GM12878 (cell line): ENCODE measurements around the gene WSCD2. TPM values are rescaled to one million over a fixed set of nuclear protein-coding genes. Genes with fewer than 3 reads are reported as not detected.

ENCODE experiments used
- ATAC-seq: fragments of 200-7000 bp; cut with Tn5 transposase; 3 replicates; pipeline ENCODE4 v1.9.1; 2020; ENCODE audit warnings: mild to moderate bottlenecking, moderate library complexity
- BruUV-seq: library from RNA; stranded (reverse); fragments of 400-500 nt; replicated peaks from 2 replicates; lab custom pipeline; 2021; lab: Mats Ljungman, UMichigan
- CTCF ChIA-PET: fragments of 300-600 bp; sonication (Branson Sonifier 250); formaldehyde crosslinking; extraction: SDS; loops from one replicate; lab custom pipeline; 2021; ENCODE audit warnings: inconsistent platforms; lab: Yijun Ruan, JAX
- POLR2A ChIA-PET: fragments of 350-600 bp; formaldehyde crosslinking; extraction: SDS; loops from one replicate; lab custom pipeline; 2021; ENCODE audit warnings: inconsistent platforms; lab: Charles Lee
- RAD21 ChIA-PET: fragments of 300-600 bp; sonication (Branson Sonifier 250); formaldehyde crosslinking; loops from one replicate; lab custom pipeline; 2023; ENCODE audit warnings: antibody characterized with exemption; ENCODE audit not compliant: unreplicated experiment; lab: Charles Lee
- SMC1A ChIA-PET: fragments of 300-600 bp; sonication (Branson Sonifier 250); formaldehyde crosslinking; loops from one replicate; lab custom pipeline; 2023; ENCODE audit not compliant: unreplicated experiment, uncharacterized antibody; lab: Charles Lee
- DNase-seq: peaks from one replicate; pipeline ENCODE4 v3.0.0-alpha.2; 2011; ENCODE audit warnings: low read depth, low spot score
- FAIRE-seq: peaks from 3 replicates; lab custom pipeline; 2011; peaks lifted over from hg19 to GRCh38; lab: Jason Lieb, UNC
- H2AFZ ChIP-seq: 2 replicates; pipeline ENCODE4 v1.6.0; 2011; ENCODE audit warnings: low read depth, low read length, control low read depth; ENCODE audit not compliant: control insufficient read depth
- H3K27ac ChIP-seq: 2 replicates; pipeline ENCODE4 v1.5.1; 2011; ENCODE audit warnings: control low read depth; ENCODE audit not compliant: control insufficient read depth, insufficient read depth
- H3K27me3 ChIP-seq, 2 experiments: replicated peaks in 1 of 2; 2 replicates each; pipeline versions ENCODE4 v1.6.0 to v1.6.1; 2011; ENCODE audit warnings: low read length in 1 of 2; ENCODE audit not compliant: control insufficient read depth in 2 of 2, insufficient read depth in 2 of 2
- H3K36me3 ChIP-seq, 2 experiments: 2 replicates each; pipeline ENCODE4 v1.5.1; 2011; ENCODE audit warnings: low read length in 1 of 2; ENCODE audit not compliant: control insufficient read depth in 2 of 2, insufficient read depth in 2 of 2
- H3K4me1 ChIP-seq: 2 replicates; pipeline ENCODE4 v1.6.1; 2011; ENCODE audit warnings: mild to moderate bottlenecking, low read length, moderate library complexity, mixed read lengths; ENCODE audit not compliant: control insufficient read depth, insufficient read depth
- H3K4me2 ChIP-seq: 2 replicates; pipeline ENCODE4 v1.6.0; 2011; ENCODE audit warnings: control low read depth; ENCODE audit not compliant: control insufficient read depth, insufficient read depth
- H3K4me3 ChIP-seq: fragments of 200-600 bp; sonication (generic); 2 replicates; pipeline ENCODE4 v1.5.1; 2016
- H3K79me2 ChIP-seq: 2 replicates; pipeline ENCODE4 v1.6.0; 2011; ENCODE audit warnings: low read length; ENCODE audit not compliant: control insufficient read depth, insufficient read depth
- H3K9ac ChIP-seq: 2 replicates; pipeline ENCODE4 v1.8.0; 2011; ENCODE audit warnings: low read length, control low read depth, mixed read lengths; ENCODE audit not compliant: control insufficient read depth, insufficient read depth
- H3K9me3 ChIP-seq: replicated peaks from 3 replicates; pipeline ENCODE4 v1.5.1; 2011; ENCODE audit warnings: mild to moderate bottlenecking, low read length; ENCODE audit not compliant: control insufficient read depth, insufficient read depth
- H4K20me1 ChIP-seq: 2 replicates; pipeline ENCODE4 v1.6.0; 2011; ENCODE audit not compliant: control insufficient read depth, insufficient read depth
- GABPA ChIP-seq: IDR thresholded peaks from 2 replicates; pipeline ENCODE4 v1.6.1; 2014; ENCODE audit warnings: antibody characterized with exemption, low read depth, mild to moderate bottlenecking, inconsistent platforms
- IKZF2 ChIP-seq, 2 experiments: fragments of 450-650 bp; IDR thresholded peaks; 2 replicates each; pipeline ENCODE4 v1.6.1; 2017; ENCODE audit warnings: mild to moderate bottlenecking in 2 of 2, moderate library complexity in 2 of 2
- IRF4 ChIP-seq: IDR thresholded peaks from 2 replicates; pipeline ENCODE4 v1.6.1; 2011; ENCODE audit warnings: low read depth, low read length
- RAD51 ChIP-seq: fragments of 450-650 bp; IDR thresholded peaks from 2 replicates; pipeline ENCODE4 v1.6.1; 2016; ENCODE audit warnings: moderate library complexity, mild to moderate bottlenecking, inconsistent platforms
- RFX5 ChIP-seq: IDR thresholded peaks from 2 replicates; pipeline ENCODE4 v1.6.1; 2011; ENCODE audit warnings: low read depth, low read length, improper control_type of control experiment
- SRF ChIP-seq, 2 experiments: IDR thresholded peaks; 2 replicates each; pipeline ENCODE4 v1.6.1; 2011; ENCODE audit warnings: low read depth in 2 of 2, low read length in 2 of 2, mild to moderate bottlenecking in 1 of 2, moderate library complexity in 1 of 2
- TCF3 ChIP-seq: IDR thresholded peaks from 2 replicates; pipeline ENCODE4 v1.6.1; 2012; ENCODE audit warnings: low read depth, mild to moderate bottlenecking, low read length, borderline replicate concordance; ENCODE audit not compliant: insufficient read depth
- TCF7 ChIP-seq: IDR thresholded peaks from 2 replicates; pipeline ENCODE4 v1.6.1; 2014; ENCODE audit warnings: antibody characterized with exemption, borderline replicate concordance
- WRNIP1 ChIP-seq: IDR thresholded peaks from 2 replicates; pipeline ENCODE4 v1.6.1; 2011; ENCODE audit warnings: low read depth, low read length, improper control_type of control experiment, borderline replicate concordance
- YBX1 ChIP-seq: fragments of 450-650 bp; IDR thresholded peaks from 2 replicates; pipeline ENCODE4 v1.6.1; 2016; ENCODE audit warnings: antibody characterized with exemption
- ZNF687 ChIP-seq: fragments of 450-650 bp; IDR thresholded peaks from 2 replicates; pipeline ENCODE4 v1.6.1; 2017; ENCODE audit warnings: mild to moderate bottlenecking, moderate library complexity
- WGBS: methylation state at CpG from one replicate; pipeline ENCODE4 v1.1.6; 2016; ENCODE audit warnings: low lambda C conversion rate; ENCODE audit not compliant: insufficient replicate concordance, insufficient coverage; ENCODE audit errors: missing lambda C conversion rate; 5-methylcytosine and 5-hydroxymethylcytosine counted together
- in situ Hi-C: fragments of 300-500 bp; cut with MboI; formaldehyde crosslinking; loops from 9 replicates; pipeline ENCODE4 v1.14.3; 2018; ENCODE audit warnings: mixed read lengths
- intact Hi-C: fragments of 100-400 bp; cut with micrococcal nuclease; formaldehyde crosslinking; loops from one replicate; pipeline ENCODE4 v1.14.2; 2022; ENCODE audit not compliant: unreplicated experiment
- polyA plus RNA-seq, 11 experiments: library from polyadenylated mRNA; depleted of rRNA in 4 of 11; unstranded in 6 of 11; stranded (reverse) in 5 of 11; fragments of >200 nt; fragmentation: Nextera tagmentation in 4 of 11; fragmentation: Illumina TruSeq in 1 of 11; extraction: Ambion mirVana in 4 of 11; extraction: Trizol in 1 of 11; gene quantifications; 1 replicate in 1 of 11; 2 replicates in 10 of 11; pipeline versions ENCODE4 v1.2.1 to v1.2.3, GENCODE V29; 2011 to 2016; ENCODE audit warnings: inconsistent platforms in 2 of 11, missing spikeins in 2 of 11, low read depth in 1 of 11
- total RNA-seq, 4 experiments: library from RNA; depleted of rRNA in 3 of 4; stranded (reverse); fragments of >200 nt in 3 of 4; fragmentation: Illumina TruSeq in 1 of 4; extraction: Trizol in 1 of 4; gene quantifications; 2 replicates each; pipeline versions ENCODE4 v1.2.1 to v1.2.3, GENCODE V29; 2013 to 2021
- TF ChIP-seq, protein P1 (sequence below): IDR thresholded peaks from 2 replicates; pipeline ENCODE4 v1.6.1; 2012; ENCODE audit warnings: low read depth, low read length, improper control_type of control experiment
- TF ChIP-seq, protein P2 (sequence below): IDR thresholded peaks from 2 replicates; pipeline ENCODE4 v1.6.1; 2011; ENCODE audit warnings: borderline replicate concordance, low read depth, mild to moderate bottlenecking, moderate library complexity, mixed read lengths, low read length; ENCODE audit not compliant: insufficient read depth; ENCODE audit errors: extremely low read length

The WSCD2 gene
- total and polyA plus RNA-seq, 10 of the 15 experiments (the other 5 are each of a cell fraction or from before 2014, with no cell fraction given) = 0.41 TPM; not detected in 9

DNA sequence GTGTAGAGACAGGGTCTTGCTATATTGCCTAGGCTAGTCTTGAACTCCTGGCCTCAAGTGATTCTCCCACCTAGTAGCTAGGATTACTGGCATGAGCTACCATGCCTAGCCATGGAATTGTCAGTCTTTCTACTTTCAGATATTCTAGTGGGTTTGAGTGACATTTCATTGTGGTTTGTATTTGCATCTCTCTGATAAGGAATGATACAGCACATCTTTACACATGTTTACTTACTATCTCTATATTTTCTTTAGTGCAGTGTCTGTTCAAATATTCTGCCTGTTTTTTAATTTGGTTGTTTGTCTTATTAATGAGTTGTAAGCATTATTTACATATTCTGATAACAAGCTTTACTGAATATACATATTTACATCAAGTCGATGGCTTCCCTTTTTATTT is 136.4 kb downstream of the WSCD2 start:
- RAD21 ChIA-PET = no interaction called here

More for the DNA sequence above, 136.4 kb downstream of the WSCD2 start:
- Histone ChIP-seq H3K4me2 (no peak overlapping the region), H3K4me1 (peaks cover 5% of the 10 kb centered on the region; the same call in 1 of the 2 replicates), H3K27ac (no peak overlapping the region), H4K20me1 (no peaks in the 10 kb centered on the region), H2AFZ (no peak overlapping the region), H3K36me3 (no peaks in the 10 kb centered on the region), H3K27me3 (no peaks in the 10 kb centered on the region), H3K4me3 (no peak overlapping the region), H3K9ac (no peak overlapping the region), H3K9me3 (no peaks in the 10 kb centered on the region; the same call in 2 of the 3 replicates), H3K79me2 (no peaks in the 10 kb centered on the region)
- ChIA-PET CTCF (no interaction called here), POLR2A (no interaction called here), SMC1A (interaction anchor here (0.8 kb wide), 2 partner anchors 10 to 12 kb away, joined by 3 to 4 read pairs; no protein-coding TSS in a partner anchor)
- no peak for ATAC-seq
- intact Hi-C loops = no loop called here
- no peak for TF ChIP-seq GABPA
- TF ChIP-seq, protein P1, sequence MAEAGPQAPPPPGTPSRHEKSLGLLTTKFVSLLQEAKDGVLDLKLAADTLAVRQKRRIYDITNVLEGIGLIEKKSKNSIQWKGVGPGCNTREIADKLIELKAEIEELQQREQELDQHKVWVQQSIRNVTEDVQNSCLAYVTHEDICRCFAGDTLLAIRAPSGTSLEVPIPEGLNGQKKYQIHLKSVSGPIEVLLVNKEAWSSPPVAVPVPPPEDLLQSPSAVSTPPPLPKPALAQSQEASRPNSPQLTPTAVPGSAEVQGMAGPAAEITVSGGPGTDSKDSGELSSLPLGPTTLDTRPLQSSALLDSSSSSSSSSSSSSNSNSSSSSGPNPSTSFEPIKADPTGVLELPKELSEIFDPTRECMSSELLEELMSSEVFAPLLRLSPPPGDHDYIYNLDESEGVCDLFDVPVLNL = no peak
- TF ChIP-seq, protein P2, sequence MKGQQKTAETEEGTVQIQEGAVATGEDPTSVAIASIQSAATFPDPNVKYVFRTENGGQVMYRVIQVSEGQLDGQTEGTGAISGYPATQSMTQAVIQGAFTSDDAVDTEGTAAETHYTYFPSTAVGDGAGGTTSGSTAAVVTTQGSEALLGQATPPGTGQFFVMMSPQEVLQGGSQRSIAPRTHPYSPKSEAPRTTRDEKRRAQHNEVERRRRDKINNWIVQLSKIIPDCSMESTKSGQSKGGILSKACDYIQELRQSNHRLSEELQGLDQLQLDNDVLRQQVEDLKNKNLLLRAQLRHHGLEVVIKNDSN = no peak
- no peak for TF ChIP-seq SRF (IDR thresholded peaks at IDR 0.05; ENCODE audit: low read depth in 2 of 2, low read length in 2 of 2)
- TF ChIP-seq TCF3 = no peak
- no peak for TF ChIP-seq RFX5
- TF ChIP-seq ZNF687 = no peak
- TF ChIP-seq RAD51 = no peak
- no peak for TF ChIP-seq IRF4
- TF ChIP-seq WRNIP1 = no peak
- TF ChIP-seq YBX1 = no peak
- TF ChIP-seq IKZF2 (IDR thresholded peaks at IDR 0.05) = no peak
- no peak for TF ChIP-seq TCF7
- BruUV-seq = no TSS peak
- WGBS = 35% methylated on average over 1 of the region's 1 CpG
- no peak for FAIRE-seq
- no peak for DNase-seq
- in situ Hi-C loops = no loop called here
